CD14-positive monocyte (primary cell): ENCODE results near the gene HNMT. TPM values are rescaled to one million over a fixed set of nuclear protein-coding genes. Genes with fewer than 3 reads are reported as not detected.
A peak's percentile ranks its signal among the peaks of the same experiment; 100 is the strongest.

ENCODE experiments used
- DNase-seq, 3 donors: peaks; one replicate each; pipeline ENCODE4 v3.0.0-alpha.2; 2011 to 2022
- H2AFZ ChIP-seq: 2 replicates; pipeline ENCODE4 v1.6.0; 2012; ENCODE audit warnings: mild to moderate bottlenecking, low read depth, low read length, inconsistent platforms; ENCODE audit not compliant: insufficient read depth, poor library complexity, severe bottlenecking
- H3K27ac ChIP-seq, 2 donors: 1 replicate in 1 of 2; 2 replicates in 1 of 2; pipeline ENCODE4 v1.5.1; 2012 to 2013; ENCODE audit warnings: low read length in 2 of 2, control low read depth in 1 of 2, inconsistent platforms in 1 of 2, low read depth in 1 of 2, mild to moderate bottlenecking in 1 of 2
- H3K27me3 ChIP-seq, 2 donors: one replicate each; pipeline versions ENCODE4 v1.6.0 to v1.6.1; 2011 to 2013; ENCODE audit warnings: low read length in 2 of 2; ENCODE audit not compliant: control insufficient read depth in 2 of 2, insufficient read depth in 2 of 2
- H3K36me3 ChIP-seq, 2 donors: replicated peaks in 1 of 2; 1 replicate in 1 of 2; 2 replicates in 1 of 2; pipeline versions ENCODE4 v1.5.1 to v1.6.1; 2012 to 2013; ENCODE audit warnings: low read length in 2 of 2, control low read depth in 1 of 2, inconsistent platforms in 1 of 2, mild to moderate bottlenecking in 1 of 2; ENCODE audit not compliant: insufficient read depth in 2 of 2, control insufficient read depth in 1 of 2
- H3K4me1 ChIP-seq, 2 donors: 1 replicate in 1 of 2; 2 replicates in 1 of 2; pipeline versions ENCODE4 v1.5.1 to v1.6.1; 2012 to 2013; ENCODE audit warnings: low read length in 2 of 2, control low read depth in 1 of 2, inconsistent platforms in 1 of 2, mild to moderate bottlenecking in 1 of 2, moderate library complexity in 1 of 2; ENCODE audit not compliant: insufficient read depth in 2 of 2, control insufficient read depth in 1 of 2
- H3K4me2 ChIP-seq: replicated peaks from 2 replicates; pipeline ENCODE3; 2012; ENCODE audit warnings: low read length, moderate library complexity, mild to moderate bottlenecking; ENCODE audit not compliant: poor library complexity, severe bottlenecking; ENCODE audit errors: extremely low read depth
- H3K4me3 ChIP-seq, 3 experiments: fragments of 200-600 bp in 1 of 3; sonication (generic) in 1 of 3; replicated peaks in 1 of 3; 1 replicate in 2 of 3; 2 replicates in 1 of 3; pipeline ENCODE4 v1.5.1; 2011 to 2013; ENCODE audit warnings: low read length in 3 of 3, mild to moderate bottlenecking in 3 of 3, control low read depth in 2 of 3, low read depth in 2 of 3, inconsistent platforms in 1 of 3, moderate library complexity in 1 of 3
- H3K79me2 ChIP-seq: 2 replicates; pipeline ENCODE4 v1.6.0; 2012; ENCODE audit warnings: mild to moderate bottlenecking, control low read depth, inconsistent platforms, low read length, moderate library complexity; ENCODE audit not compliant: insufficient read depth
- H3K9ac ChIP-seq: 2 replicates; pipeline ENCODE4 v1.6.0; 2017; ENCODE audit warnings: low read length, mild to moderate bottlenecking; ENCODE audit not compliant: insufficient read depth, poor library complexity, severe bottlenecking
- H3K9me3 ChIP-seq, 2 donors: replicated peaks in 1 of 2; 1 replicate in 1 of 2; 2 replicates in 1 of 2; pipeline versions ENCODE4 v1.5.1 to v1.6.1; 2012 to 2013; ENCODE audit warnings: low read length in 2 of 2, control low read depth in 1 of 2; ENCODE audit not compliant: control insufficient read depth in 1 of 2, insufficient read depth in 1 of 2
- H4K20me1 ChIP-seq: 2 replicates; pipeline ENCODE4 v1.6.0; 2012; ENCODE audit warnings: mild to moderate bottlenecking, low read length, control low read depth, moderate library complexity; ENCODE audit not compliant: insufficient read depth
- H3K27ac Mint-ChIP-seq, 7 donors: one replicate each; pipeline ENCODE4 v1.8.0; 2020; ENCODE audit warnings: mild to moderate bottlenecking in 7 of 7, mixed read lengths in 7 of 7, moderate library complexity in 6 of 7, inconsistent platforms in 2 of 7
- H3K27me3 Mint-ChIP-seq, 3 donors: one replicate each; pipeline ENCODE4 v1.8.0; 2021 to 2022; ENCODE audit warnings: low read depth in 3 of 3, mild to moderate bottlenecking in 3 of 3, mixed read lengths in 3 of 3, moderate library complexity in 3 of 3, inconsistent platforms in 1 of 3
- H3K36me3 Mint-ChIP-seq, 2 donors: one replicate each; pipeline ENCODE4 v1.8.0; 2020; ENCODE audit warnings: mixed read lengths in 2 of 2, inconsistent platforms in 1 of 2, mild to moderate bottlenecking in 1 of 2
- H3K4me1 Mint-ChIP-seq: one replicate; pipeline ENCODE4 v1.8.0; 2020; ENCODE audit warnings: mild to moderate bottlenecking, mixed read lengths
- H3K4me3 Mint-ChIP-seq, 2 donors: one replicate each; pipeline ENCODE4 v1.8.0; 2020; ENCODE audit warnings: mild to moderate bottlenecking in 2 of 2, mixed read lengths in 2 of 2, moderate library complexity in 1 of 2
- H3K9me3 Mint-ChIP-seq, 7 donors: one replicate each; pipeline ENCODE4 v1.8.0; 2020 to 2022; ENCODE audit warnings: mixed read lengths in 7 of 7, mild to moderate bottlenecking in 6 of 7, moderate library complexity in 6 of 7, inconsistent platforms in 2 of 7
- CTCF ChIP-seq: fragments of 200-600 bp; IDR thresholded peaks from one replicate; pipeline ENCODE4 v1.8.0; 2022; ENCODE audit warnings: antibody characterized with exemption, mild to moderate bottlenecking
- WGBS: methylation state at CpG from one replicate; pipeline ENCODE4 v1.1.5; 2013; ENCODE audit warnings: missing lambda C conversion rate; ENCODE audit not compliant: insufficient coverage; 5-methylcytosine and 5-hydroxymethylcytosine counted together
- intact Hi-C, 2 donors: fragments of 100-400 bp; cut with micrococcal nuclease; formaldehyde crosslinking; loops; one replicate each; pipeline versions ENCODE4 v1.15.0 to v1.15.1; 2023
- polyA plus RNA-seq, 3 donors: library from polyadenylated mRNA; depleted of rRNA in 1 of 3; unstranded in 2 of 3; stranded (reverse) in 1 of 3; fragments of 300-500 nt in 2 of 3; fragments of >200 nt in 1 of 3; fragmentation: Illumina TruSeq in 2 of 3; gene quantifications; 1 replicate in 2 of 3; 2 replicates in 1 of 3; pipeline ENCODE4 v1.2.3, GENCODE V29; 2012 to 2021

HNMT gene
- polyA plus RNA-seq, 3 donors = 83.0 to 118 (median 109) TPM

GRCh38 chr2:138034536-138034935, 70.3 kb downstream of the HNMT start:
- Mint-ChIP-seq H3K4me1 (peaks cover 9% of the 10 kb centered on the region), H3K9me3 (peaks cover 0 to 3% (median 0%) of the 10 kb centered on the region in 7 donors), H3K4me3 (no peak overlapping the region), H3K27me3 (peaks cover 0 to 2% (median 2%) of the 10 kb centered on the region in 3 donors), H3K27ac (peak overlapping the region in 1 of 7 donors; percentile 4), H3K36me3 (no peaks in the 10 kb centered on the region)
- Histone ChIP-seq H2AFZ (no peak overlapping the region), H3K36me3 (no peaks in the 10 kb centered on the region), H3K9ac (no peak overlapping the region), H3K4me2 (no peak overlapping the region), H3K4me1 (peaks cover 32 to 34% of the 10 kb centered on the region in 2 donors), H3K27ac (no peak overlapping the region), H3K9me3 (no peaks in the 10 kb centered on the region), H3K4me3 (no peak overlapping the region), H3K79me2 (no peaks in the 10 kb centered on the region), H3K27me3 (no peaks in the 10 kb centered on the region), H4K20me1 (no peaks in the 10 kb centered on the region)
- DNase-seq = no peak
- intact Hi-C loops = loop anchor here in 1 of 2 donors (10.0 kb wide), 1 partner anchor 90 kb away; no protein-coding TSS in a partner anchor
- WGBS = 94% methylated on average over 3 of the region's 3 CpGs
- no peak for TF ChIP-seq CTCF

- H3K27me3 ChIP-seq = no peaks in the 10 kb centered on the region
- intact Hi-C loops = loop anchor here in 1 of 2 donors (10.0 kb wide), 1 partner anchor 91 kb away; no protein-coding TSS in a partner anchor
- no peak for TF ChIP-seq CTCF
- H3K9me3 Mint-ChIP-seq = peaks cover 0 to 3% (median 0%) of the 10 kb centered on the region in 7 donors
- H3K4me3 Mint-ChIP-seq = peak overlapping the region in 1 of 2 donors; percentile 58
- 58% methylated on average over 2 of the region's 4 CpGs for WGBS
- H3K36me3 Mint-ChIP-seq = no peaks in the 10 kb centered on the region
- peak overlapping the region; percentile 31 to 56 for H3K27ac ChIP-seq
- DNase-seq = peak in 2 of 3 donors; percentile 29 to 53
- peaks cover 0 to 2% (median 2%) of the 10 kb centered on the region in 3 donors for H3K27me3 Mint-ChIP-seq
- no peaks in the 10 kb centered on the region for H3K9me3 ChIP-seq
- H3K79me2 ChIP-seq = no peaks in the 10 kb centered on the region
- H2AFZ ChIP-seq = peak overlapping the region; percentile 9
- H3K4me2 ChIP-seq = peak overlapping the region; percentile 9
- H3K4me1 Mint-ChIP-seq = peaks cover 9% of the 10 kb centered on the region
- H4K20me1 ChIP-seq = no peaks in the 10 kb centered on the region
- peaks cover 31 to 32% of the 10 kb centered on the region in 2 donors for H3K4me1 ChIP-seq
- peak overlapping the region in 5 of 7 donors; percentile 70 to 92 (median 87) for H3K27ac Mint-ChIP-seq
- no peak overlapping the region for H3K9ac ChIP-seq
- H3K36me3 ChIP-seq = no peaks in the 10 kb centered on the region
- no peak overlapping the region for H3K4me3 ChIP-seq
Measured at GRCh38 chr2:138035608-138036217, 71.4 kb downstream of the HNMT start.
